ENCODE measurements around the gene MYBL2.

The MYBL2 gene

DNA sequence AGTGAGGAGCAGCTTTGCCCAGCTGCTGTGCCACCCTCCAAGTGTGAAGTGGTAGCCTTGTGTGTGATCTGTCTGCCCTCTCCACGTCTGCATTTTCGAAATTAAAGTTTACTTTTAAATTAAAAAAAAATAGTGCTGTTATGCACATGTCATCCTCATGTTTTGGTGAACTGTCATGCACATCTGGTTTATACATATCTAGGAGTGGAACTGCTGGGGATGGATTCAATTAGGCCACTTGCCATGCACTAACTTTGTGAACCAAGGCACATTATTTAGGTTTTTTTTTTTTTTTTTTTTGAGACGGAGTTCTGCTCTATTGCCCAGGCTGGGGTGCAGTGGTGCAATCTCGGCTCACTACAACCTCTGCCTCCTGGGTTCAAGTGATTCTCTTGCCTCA is 56.3 kb downstream of the MYBL2 start:
- no peak for DNase-seq (ENCODE audit: low read depth in 2 of 2)

DNA sequence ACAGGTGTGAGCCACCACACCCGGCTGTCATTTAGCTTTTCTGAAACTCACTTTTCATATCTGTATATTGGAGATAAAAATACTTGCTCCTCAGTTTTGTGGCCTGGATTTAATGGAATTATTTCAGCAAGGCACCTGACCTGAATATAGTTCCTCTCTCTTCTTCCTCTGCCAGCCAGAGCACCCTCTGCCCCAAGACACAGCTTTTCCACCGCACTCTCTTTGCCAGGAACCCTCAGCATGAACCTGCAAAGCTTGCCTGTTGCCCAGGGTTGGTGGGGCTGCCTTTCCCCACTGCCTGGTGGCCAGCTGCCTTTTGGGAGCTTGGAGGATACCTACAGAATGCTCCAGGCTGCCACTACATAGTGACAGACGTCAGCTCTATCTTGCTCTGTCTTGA is 56.8 kb downstream of the MYBL2 start:
- DNase-seq (ENCODE audit: low read depth in 2 of 2) = no peak

DNA sequence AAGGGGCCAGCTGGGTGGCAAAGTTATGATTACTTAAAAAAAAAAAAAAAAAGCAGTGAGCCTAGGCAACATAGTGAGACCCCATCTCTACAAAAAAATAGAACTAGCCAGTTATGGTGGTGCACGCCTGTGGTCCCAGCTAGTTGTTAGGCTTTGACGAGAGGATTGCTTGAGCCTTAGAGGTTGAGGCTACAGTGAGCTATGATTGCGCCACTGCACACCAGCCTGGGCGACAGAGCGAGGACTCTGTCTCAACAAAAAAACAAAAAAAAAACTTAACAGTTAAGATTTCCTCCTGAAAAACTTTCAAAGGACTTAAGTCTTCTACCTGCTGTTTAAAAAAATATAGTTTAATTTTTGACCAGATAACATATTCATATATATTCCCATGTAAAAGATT is 57.5 kb downstream of the MYBL2 start:
- no peak for DNase-seq (ENCODE audit: low read depth in 2 of 2)

DNA sequence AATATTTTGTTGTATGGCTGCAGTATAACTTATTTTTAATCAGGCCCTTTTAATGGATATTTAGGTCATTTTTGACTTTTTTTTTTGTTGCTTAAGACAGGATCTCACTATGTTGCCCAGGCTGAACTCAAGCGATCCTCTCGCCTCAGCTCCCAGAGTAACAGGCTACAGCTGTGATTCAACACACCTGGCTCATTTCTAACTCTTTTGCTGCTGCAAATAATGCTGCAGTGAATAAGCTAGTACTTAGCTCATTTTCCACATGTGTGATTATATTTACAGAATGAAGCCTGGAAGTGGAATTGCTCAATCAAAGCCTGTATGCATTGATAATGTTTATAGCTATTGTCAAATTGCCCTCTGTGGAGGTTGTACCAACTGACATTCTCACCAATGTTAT is 58.8 kb downstream of the MYBL2 start:
- no peak for DNase-seq (ENCODE audit: low read depth in 2 of 2)

DNA sequence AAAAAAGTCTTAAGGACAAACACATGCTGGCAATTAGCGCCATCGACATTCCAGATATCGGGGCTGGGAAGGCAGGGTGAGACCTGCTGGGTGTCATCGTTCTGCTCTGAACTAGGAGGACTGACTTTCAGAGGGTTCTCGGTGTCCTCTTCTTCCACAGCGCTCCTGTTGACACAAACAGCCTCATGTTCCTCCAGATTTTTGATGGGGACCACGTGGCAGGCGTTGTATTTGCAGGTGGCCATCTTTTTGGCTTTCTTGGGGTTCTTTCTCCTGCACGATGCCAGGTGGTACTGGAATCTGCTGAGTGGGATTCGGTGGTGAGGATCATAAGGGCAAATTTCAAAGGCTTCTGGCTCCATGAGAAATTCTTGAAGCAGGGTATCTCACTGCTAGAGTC is 59.4 kb downstream of the MYBL2 start:
- DNase-seq (ENCODE audit: low read depth in 2 of 2) = no peak

DNA sequence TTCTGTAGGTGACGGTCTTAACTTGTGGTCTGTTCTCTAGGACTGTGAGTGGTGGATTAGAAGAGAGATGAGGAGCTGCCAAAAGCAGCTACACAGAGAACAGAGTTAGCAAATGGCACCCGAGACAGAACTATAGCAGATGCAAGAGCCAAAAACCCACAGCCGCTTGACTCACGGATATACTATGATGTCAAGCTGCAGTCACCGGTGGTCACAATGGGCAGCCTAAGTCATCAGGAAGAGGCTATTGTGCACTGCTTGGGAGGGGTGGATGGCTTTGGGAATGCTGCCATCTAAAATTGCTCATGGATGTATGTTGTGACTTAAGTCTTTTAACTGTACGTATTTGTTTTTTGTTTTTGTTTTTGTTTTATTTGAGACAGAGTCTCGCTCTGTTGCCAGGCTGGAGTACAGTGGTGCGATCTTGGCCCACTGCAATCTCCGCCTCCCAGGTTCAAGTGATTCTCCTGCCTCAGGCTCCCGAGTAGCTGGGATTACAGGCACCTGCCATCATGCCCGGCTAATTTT is 60.0 kb downstream of the MYBL2 start, which contains the start of gene GTSF1L:
TSS of gene GTSF1L (minus strand) at position 192 of the 528 bp plus-strand sequence. CDS start 308 bp downstream, outside the sequence.
- no peak for DNase-seq (ENCODE audit: low read depth in 2 of 2)

DNA sequence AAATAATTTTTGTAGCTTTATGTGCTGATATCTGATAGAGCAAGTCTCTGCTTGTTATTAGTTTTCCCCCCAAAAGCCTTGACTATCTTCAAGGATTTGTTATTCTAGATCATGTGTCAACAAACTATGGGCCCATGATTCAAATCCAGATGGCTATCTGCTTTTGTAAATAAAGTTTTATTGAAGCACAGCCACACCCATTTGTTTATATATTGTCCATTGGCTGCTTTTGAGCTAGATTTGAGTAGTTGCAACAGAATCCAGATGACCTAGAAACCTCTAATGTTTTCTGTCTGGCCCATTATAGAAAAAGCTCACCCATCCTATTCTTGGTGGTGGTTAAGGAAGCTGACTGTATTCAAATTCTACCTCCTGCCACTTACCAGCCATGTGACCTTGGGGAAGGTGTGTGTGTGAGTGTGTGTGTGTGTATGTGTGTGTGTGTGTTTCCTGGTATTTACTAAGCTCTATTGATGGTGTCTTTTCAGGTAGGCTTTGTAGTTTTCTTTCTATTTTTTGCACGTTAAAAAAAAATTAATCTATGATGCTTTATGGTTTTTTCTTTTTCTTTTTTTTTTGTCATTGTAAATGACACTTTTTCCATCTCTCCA is 61.2 kb downstream of the MYBL2 start:
- no peak for DNase-seq (ENCODE audit: low read depth in 2 of 2)

DNA sequence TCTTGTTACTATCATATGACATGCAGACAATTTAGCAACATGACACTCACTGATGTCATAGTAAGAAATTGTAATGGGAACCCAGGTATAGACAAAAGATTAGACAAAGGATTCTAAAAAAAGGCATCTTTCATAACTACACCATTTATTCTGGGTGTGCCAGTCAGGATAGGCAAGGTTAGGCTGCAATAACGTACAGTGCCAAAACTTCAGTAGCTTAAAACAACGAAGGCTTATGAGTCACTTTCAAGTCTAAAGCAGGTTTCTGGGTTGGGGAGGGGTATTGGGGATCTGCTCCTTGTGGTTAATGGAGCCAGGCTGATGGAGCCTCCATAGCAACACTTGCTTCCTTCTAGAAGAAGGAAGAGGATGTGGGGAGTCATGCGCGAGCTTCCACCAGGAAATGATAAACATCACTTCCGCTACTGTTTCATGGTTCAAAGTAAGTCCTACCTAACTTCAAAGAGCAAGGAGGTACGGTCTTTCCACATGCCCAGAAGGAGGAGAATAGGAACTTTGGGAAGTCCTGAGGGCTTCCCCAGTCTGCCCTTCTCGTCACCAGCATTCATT is 61.9 kb downstream of the MYBL2 start:
- no peak for DNase-seq (ENCODE audit: low read depth in 2 of 2)

DNA sequence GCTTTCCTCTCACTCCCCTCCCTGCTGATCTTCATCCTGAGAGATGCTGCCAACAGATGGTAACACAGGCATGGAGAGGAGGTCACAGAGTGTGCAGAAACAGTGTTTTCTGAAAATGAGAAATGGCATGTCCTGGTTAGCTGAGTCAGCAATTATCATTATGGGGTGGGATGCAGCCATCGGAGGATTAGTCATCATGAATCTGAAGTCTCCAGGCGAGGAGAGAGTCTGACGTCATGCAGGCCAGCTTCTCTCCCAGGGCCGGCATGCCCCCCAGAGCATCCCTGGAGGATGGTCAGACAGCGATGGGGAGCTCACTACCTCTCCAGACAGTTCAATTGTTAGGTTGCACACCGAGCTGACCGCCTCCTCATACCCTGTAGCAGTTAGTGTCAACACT is 64.6 kb downstream of the MYBL2 start:
- DNase-seq (ENCODE audit: low read depth in 2 of 2) = no peak

DNA sequence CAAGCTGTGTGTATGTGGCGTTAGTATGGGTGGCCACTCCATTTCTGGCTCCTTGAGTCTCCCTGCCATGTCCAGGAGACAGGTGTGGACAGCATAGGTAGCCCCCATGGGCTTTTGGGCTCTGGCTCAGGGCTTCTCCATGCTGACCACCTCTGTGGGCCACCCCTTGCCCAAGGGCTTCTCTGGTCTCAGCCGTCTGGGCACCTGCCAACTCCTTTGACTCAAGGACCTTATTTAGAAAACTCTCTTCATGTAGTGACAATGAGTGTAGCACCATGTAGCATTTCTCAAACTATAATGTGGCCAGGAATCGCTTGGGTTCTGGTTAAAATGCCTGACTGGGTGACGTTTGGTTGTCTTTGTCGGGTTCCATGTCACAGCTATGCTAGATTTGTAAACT is 65.0 kb downstream of the MYBL2 start:
- no peak for DNase-seq (ENCODE audit: low read depth in 2 of 2)

DNA sequence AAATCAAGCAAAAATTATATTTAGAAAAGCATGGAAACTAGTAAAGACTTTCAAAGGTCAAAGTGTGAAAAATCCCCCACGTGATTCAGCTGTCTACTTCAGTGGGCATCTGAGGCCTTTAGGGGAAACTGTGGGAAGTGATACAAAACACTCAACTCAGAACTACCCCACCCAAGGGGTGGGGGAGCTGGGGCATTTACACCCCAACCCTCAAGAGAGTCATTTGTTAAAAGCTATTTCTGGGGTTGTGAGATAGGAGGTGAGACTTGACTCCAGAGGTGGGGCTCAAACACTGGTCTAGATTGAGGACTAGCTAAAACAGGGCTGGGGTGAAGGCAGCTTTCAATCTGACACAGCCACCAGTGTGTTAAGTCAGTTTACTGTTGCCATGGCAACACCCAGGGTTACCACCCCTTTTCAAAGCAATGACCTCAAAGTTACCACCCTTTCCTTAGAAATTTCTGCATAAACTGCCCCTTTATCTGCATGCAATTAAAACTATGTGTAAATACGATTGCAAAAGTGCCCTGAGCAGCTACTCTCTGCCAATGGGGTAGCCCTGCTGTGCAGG is 69.8 kb downstream of the MYBL2 start:
- peak in 1 of 2 donors; percentile 27 for DNase-seq (ENCODE audit: low read depth in 2 of 2)

DNA sequence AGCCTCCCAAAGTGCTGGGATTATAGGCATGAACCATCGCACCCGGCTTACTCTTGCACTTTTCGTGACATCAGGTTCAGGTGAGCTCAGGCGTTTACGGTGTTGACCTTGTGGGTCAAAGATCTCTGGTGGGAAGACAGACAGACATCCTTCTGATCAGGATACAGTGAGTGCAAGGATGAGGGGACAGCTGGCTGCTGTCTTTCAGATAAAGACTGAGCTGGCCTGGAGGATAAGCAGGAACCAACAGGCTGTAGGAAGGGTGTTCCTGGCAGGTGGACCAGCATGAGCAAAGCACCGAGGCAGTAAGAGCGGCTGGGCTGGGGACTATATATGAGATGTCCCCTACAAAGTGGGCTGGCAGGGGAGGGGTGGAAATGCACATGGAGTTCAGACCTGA is 71.0 kb downstream of the MYBL2 start:
- no peak for DNase-seq (ENCODE audit: low read depth in 2 of 2)

DNA sequence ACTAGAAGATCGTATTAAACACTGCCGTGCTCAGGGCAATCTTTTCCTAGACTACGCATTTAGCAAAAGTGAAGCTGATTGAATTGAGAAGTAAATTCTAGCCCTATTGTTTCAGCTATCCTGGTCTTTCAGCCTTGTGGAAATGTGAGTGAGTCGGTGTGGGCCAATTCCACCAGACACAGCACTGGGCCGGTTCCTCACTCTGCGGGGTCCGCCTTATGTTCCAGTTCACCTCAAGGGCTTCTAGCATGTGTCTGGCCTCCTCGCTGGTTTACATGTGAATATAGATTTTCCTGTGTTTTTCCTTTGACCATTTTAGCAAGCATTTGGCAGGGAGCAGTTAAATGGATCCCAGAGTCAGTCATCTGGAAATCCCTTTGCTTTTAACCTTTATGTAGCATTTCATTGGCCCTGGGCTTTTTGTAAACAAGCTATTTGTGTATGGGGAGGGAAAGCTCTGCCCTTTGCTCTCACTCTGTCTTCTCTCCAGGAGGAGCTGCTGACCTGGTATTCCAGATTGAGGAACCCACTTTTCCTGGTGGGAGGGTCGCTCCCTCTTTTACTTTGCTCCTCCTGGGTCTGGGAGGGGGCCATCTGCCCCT is 72.3 kb downstream of the MYBL2 start:
- no peak for DNase-seq (ENCODE audit: low read depth in 2 of 2)

DNA sequence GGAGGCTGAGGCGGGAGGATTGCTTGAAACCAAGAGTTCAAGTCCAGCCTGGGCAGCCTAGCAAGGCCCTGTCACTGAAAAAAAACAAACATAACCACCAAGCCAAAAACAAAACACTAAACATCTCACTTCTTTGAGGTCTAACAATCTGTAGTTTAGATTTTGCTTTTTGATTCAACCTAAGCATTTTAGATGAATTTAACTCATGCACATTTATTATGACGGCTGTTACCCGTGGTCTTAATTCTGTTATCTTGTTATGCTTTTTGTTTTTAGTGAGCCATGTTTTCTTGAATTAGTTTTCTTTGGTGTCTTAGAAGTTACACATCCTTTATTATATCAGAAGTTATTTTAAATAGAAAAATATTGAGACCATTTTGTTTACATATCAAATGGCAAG is 73.7 kb downstream of the MYBL2 start:
- DNase-seq (ENCODE audit: low read depth in 2 of 2) = no peak

DNA sequence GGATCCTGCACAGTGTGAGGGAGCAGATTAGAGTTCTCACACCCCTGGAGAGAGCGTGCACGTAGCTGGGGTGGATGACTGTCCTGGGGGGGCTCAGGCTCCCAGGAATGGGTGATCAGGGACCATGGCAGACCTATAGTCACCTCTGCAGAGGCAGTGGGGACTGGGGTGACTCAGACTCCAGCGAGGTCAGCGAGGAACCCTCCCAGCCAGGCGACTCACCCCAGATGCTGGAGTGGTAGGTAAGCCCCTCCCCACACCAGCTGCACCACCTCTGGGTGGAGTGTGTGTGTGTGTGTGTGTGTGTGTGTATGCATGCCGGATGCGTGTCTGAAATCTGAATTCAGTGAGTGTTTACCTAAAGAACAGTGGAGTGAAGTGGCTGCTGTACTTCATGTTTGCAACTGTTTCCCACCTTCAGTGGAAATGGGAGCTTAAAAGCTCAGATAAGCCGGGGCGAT is 77.3 kb downstream of the MYBL2 start:
- DNase-seq (ENCODE audit: low read depth in 2 of 2) = no peak

DNA sequence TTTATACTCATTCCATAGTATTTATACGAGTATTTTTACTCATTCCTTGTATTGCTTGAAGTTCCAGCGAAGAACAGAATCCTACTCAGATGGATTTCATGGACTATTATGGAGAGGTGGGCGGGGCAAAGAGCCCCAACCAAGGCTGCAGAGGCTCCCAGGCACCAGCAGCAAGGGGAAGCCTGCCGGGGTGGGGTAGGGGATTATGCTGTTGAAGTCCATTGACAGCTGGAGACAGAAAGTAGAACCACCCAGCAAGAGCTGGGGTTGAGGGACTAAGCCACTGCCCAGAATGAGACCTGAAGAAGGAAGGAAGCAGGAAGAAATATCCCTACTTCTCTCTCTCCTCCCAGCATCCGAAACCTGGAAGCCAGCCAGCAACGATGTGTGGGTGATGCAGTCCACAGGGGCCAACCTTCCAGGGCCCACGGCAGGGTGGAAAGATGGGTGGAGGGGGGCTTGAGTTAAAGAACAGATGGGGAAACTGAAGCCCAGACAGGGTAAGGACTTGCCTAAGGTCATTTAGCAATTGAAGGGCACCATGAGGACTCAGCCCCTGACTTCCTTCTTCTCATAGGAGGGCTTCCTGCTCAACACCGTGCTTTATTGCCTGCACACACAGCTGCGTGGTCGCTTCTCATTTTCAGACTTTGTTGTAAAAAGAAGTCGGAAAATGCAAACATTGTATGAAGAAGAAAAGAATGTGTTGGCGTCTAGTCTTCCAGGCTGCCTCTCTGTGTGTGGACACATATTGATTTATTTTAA is 78.2 kb downstream of the MYBL2 start:
- DNase-seq (ENCODE audit: low read depth in 2 of 2) = no peak

DNA sequence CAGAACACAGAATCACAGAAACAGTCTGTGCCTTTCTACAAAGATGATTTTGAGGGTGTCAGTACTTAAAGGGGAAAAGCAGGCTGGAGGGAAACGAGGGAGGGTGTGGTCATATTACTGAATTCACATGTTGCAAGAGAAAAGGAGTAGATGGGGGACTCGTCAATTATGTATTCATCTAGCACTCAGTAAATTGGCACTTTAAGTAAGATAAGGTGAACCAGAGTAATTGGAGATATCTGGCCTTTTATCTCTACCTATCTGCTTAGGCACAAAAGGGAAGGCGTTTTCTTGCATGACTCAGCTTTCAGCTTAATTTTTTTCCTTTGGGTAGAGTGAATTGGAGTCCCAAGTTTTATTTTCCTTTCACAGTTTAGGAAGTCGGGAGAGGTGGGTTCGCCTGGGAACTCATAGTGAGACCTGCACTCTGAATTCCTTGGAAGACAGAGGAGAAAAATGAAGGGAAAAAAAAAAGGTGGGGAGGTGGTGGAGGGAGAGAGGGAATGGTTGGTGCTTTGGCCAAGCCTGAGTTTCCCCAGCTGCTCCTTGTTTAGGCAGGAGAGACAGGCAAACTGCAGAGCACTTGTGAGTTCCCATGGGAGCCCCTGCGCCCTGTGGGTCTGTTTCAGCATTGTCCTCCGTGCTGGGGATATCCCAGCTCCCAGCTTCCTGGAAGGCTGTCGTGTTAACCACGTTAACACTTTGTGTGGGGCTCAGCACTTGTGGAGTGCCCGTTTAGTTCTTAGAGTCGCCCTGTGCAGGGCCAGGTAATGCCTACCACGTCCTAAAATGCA is 79.6 kb downstream of the MYBL2 start:
- no peak for DNase-seq (ENCODE audit: low read depth in 2 of 2)

DNA sequence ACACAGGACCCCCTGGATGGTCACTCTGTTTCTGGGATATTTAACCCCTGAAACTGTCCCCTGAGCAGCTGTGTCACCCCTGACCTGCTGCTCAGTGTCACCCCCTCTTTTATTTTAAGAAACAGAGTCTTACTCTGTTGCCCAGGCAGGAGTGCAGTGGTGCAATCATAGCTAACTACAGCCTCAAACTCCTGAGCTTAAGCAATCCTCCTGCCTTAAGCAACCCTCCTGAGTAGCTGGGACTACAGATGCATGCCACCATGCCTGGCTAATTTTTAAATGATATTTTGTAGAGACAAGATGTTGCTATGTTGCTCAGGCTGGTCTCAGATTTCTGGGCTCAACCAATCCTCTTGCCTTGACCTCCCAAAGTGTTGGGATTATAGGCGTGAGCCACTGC is 81.4 kb downstream of the MYBL2 start:
- DNase-seq (ENCODE audit: low read depth in 2 of 2) = no peak

DNA sequence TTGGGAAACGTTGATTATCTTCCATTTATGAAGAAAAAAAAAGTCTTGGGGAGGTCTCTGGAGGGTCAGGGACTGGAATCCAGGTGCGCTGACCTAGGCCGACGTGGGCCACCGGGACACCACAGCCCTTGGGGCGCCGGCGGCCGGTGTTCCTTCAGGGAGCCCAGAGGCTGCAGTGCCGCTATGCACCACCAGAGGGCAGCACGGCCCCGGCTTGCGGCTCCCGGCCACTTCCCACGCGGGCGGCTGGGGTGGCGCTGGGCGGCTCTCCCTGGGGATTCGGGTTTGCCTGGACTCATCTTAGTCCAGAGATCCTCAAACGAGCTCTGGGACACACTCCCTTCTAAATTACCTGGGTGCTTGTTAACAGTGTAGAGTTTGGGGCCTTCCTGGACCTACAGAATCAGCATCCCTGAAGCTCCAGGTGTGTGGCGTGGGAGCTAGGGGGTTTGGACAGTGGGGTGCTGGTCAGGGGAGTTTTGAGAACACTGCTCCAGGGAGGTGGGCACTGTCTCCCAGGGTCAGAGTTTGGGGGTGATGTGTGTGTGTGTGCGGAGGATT is 82.9 kb downstream of the MYBL2 start:
- DNase-seq (ENCODE audit: low read depth in 2 of 2) = peak; percentile 80 to 96

DNA sequence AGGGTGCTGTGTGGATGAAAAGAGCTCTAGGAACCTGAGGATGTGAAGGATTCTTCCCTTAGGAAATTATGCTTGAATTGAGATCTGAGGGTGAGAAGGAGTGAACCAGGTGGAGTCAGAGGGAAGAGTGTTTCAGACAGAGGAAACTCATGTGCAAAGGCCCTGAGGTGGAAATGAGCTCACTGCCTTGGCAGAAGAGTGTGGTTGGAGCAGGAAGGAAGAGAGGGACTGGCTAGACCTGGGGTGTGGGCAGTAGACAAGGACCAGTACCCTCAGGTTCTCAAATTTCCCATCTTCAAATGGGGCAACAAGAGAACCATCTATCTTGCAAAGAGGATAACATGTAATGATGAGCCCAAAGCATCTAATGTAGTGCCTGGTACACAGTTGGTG is 83.9 kb downstream of the MYBL2 start:
- no peak for DNase-seq (ENCODE audit: low read depth in 2 of 2)
